GM18502 (cell line): Measurements from ENCODE around the gene DGCR2.

ENCODE experiments used
- ATAC-seq: cut with Tn5 transposase; IDR thresholded peaks from one replicate; pipeline ENCODE4 v1.9.1; 2021; ENCODE audit warnings: mild to moderate bottlenecking; ENCODE audit not compliant: unreplicated experiment, poor library complexity

DGCR2 gene

GRCh38 chr22:19046719-19047609, 75.2 kb downstream of the DGCR2 start:
- no peak for ATAC-seq

- ATAC-seq: no peak
Measured at GRCh38 chr22:19046287-19046686, 75.9 kb downstream of the DGCR2 start.

- ATAC-seq: no peak
Measured at GRCh38 chr22:19045094-19045493, 77.1 kb downstream of the DGCR2 start.

- ATAC-seq: no peak
Measured at GRCh38 chr22:19044381-19044780, 77.8 kb downstream of the DGCR2 start.

- no peak for ATAC-seq
Measured at GRCh38 chr22:19043121-19044085, 78.8 kb downstream of the DGCR2 start.

- ATAC-seq: no peak
Measured at GRCh38 chr22:19042285-19043120, 79.7 kb downstream of the DGCR2 start.

GRCh38 chr22:19041704-19042074, 80.5 kb downstream of the DGCR2 start:
- no peak for ATAC-seq

- no peak for ATAC-seq
Measured at GRCh38 chr22:19040888-19041703, 81.1 kb downstream of the DGCR2 start.

GRCh38 chr22:19040391-19040861, 81.8 kb downstream of the DGCR2 start:
- ATAC-seq: no peak

GRCh38 chr22:19039796-19040280, 82.4 kb downstream of the DGCR2 start:
- ATAC-seq: no peak

GRCh38 chr22:19039448-19039780, 82.8 kb downstream of the DGCR2 start:
- no peak for ATAC-seq

GRCh38 chr22:19038728-19039447, 83.3 kb downstream of the DGCR2 start:
- no peak for ATAC-seq

- ATAC-seq: no peak
Measured at GRCh38 chr22:19038164-19038546, 84.1 kb downstream of the DGCR2 start.

GRCh38 chr22:19037282-19038163, 84.7 kb downstream of the DGCR2 start:
- no peak for ATAC-seq

GRCh38 chr22:19036523-19037273, 85.5 kb downstream of the DGCR2 start:
- ATAC-seq: no peak

GRCh38 chr22:19036229-19036522, 86.0 kb downstream of the DGCR2 start:
- no peak for ATAC-seq
